Prostate gland (tissue), 2 donors: Measurements from ENCODE around the gene CFTR. TPM values are rescaled to one million over a fixed set of nuclear protein-coding genes. Genes with fewer than 3 reads are reported as not detected.

Experiments
- DNase-seq: peaks from one replicate; pipeline ENCODE4 v3.0.0-alpha.2; 2019; ENCODE audit warnings: low spot score
- H3K27ac ChIP-seq, 2 donors: fragments of 200-600 bp; sonication (generic); 2 replicates each; pipeline ENCODE4 v1.5.1; 2017 to 2019
- H3K27me3 ChIP-seq: fragments of 200-600 bp; sonication (generic); replicated peaks from 2 replicates; pipeline ENCODE4 v1.5.1; 2019; ENCODE audit not compliant: insufficient read depth
- H3K36me3 ChIP-seq, 2 donors: fragments of 200-600 bp; sonication (generic); 1 replicate in 1 of 2; 2 replicates in 1 of 2; pipeline versions ENCODE4 v1.5.1 to v1.8.1; 2017 to 2019
- H3K4me1 ChIP-seq: fragments of 200-600 bp; sonication (generic); replicated peaks from 2 replicates; pipeline ENCODE4 v1.5.1; 2019
- H3K4me3 ChIP-seq, 2 donors: fragments of 200-600 bp; sonication (generic); 2 replicates each; pipeline ENCODE4 v1.5.1; 2017 to 2019
- H3K9me3 ChIP-seq: fragments of 200-600 bp; sonication (generic); 2 replicates; pipeline ENCODE4 v1.5.1; 2017
- CTCF ChIP-seq, 4 experiments: fragments of 200-600 bp in 2 of 4; fragments of 450-650 bp in 2 of 4; sonication (generic) in 2 of 4; IDR thresholded peaks; 1 replicate in 3 of 4; 2 replicates in 1 of 4; pipeline ENCODE4 v1.5.1; 2016 to 2019; ENCODE audit warnings: antibody characterized with exemption in 4 of 4, mild to moderate bottlenecking in 2 of 4, moderate library complexity in 2 of 4
- POLR2A ChIP-seq: fragments of 450-650 bp; IDR thresholded peaks from one replicate; pipeline ENCODE4 v1.6.1; 2016; ENCODE audit warnings: antibody characterized with exemption, mild to moderate bottlenecking
- POLR2AphosphoS5 ChIP-seq: sonication (generic); formaldehyde crosslinking; IDR thresholded peaks from one replicate; pipeline ENCODE4 v1.6.1; 2017; ENCODE audit warnings: antibody characterized with exemption
- WGBS: methylation state at CpG from one replicate; pipeline ENCODE4 v1.1.5; 2018; 5-methylcytosine and 5-hydroxymethylcytosine counted together
- intact Hi-C: fragments of 100-400 bp; cut with DNase I; formaldehyde crosslinking; loops from one replicate; pipeline ENCODE4 v1.14.2; 2022
- total RNA-seq, 2 donors: library from RNA; depleted of rRNA; stranded (reverse); fragments of >200 nt; gene quantifications; one replicate each; pipeline ENCODE4 v1.1.0, GENCODE V29; 2016

The CFTR gene
- total RNA-seq, 2 donors from 2014 or later, result 2.9 to 5.6 TPM

- intact Hi-C loops, result no loop called here
- no peak overlapping the region for H3K27ac ChIP-seq
- no peak overlapping the region for H3K4me3 ChIP-seq
- no peaks in the 10 kb centered on the region for H3K9me3 ChIP-seq
- H3K27me3 ChIP-seq, result no peaks in the 10 kb centered on the region
- 88% methylated on average over 5 of the region's 5 CpGs for WGBS
- H3K4me1 ChIP-seq, result no peaks in the 10 kb centered on the region
- TF ChIP-seq CTCF (IDR thresholded peaks at IDR 0.05) (no peak), POLR2AphosphoS5 (no peak), POLR2A (no peak)
- no peaks in the 10 kb centered on the region for H3K36me3 ChIP-seq
- DNase-seq, result no peak
Measured at GRCh38 chr7:117555260-117555659, 75.4 kb downstream of the CFTR start.

GRCh38 chr7:117559391-117559790 lies 79.6 kb downstream of the CFTR start:
- Histone ChIP-seq H3K4me3 (no peak overlapping the region), H3K27me3 (no peaks in the 10 kb centered on the region), H3K27ac (no peak overlapping the region), H3K4me1 (no peaks in the 10 kb centered on the region), H3K9me3 (no peaks in the 10 kb centered on the region), H3K36me3 (no peaks in the 10 kb centered on the region)
- intact Hi-C loops, result no loop called here
- 97% methylated on average over 3 of the region's 3 CpGs for WGBS
- TF ChIP-seq POLR2AphosphoS5 (no peak), POLR2A (no peak), CTCF (IDR thresholded peaks at IDR 0.05) (no peak)
- DNase-seq, result no peak

GRCh38 chr7:117560030-117560429 lies 80.2 kb downstream of the CFTR start:
- intact Hi-C loops, result no loop called here
- H3K9me3 ChIP-seq, result no peaks in the 10 kb centered on the region
- H3K36me3 ChIP-seq, result no peaks in the 10 kb centered on the region
- TF ChIP-seq POLR2A, result no peak
- TF ChIP-seq POLR2AphosphoS5, result no peak
- no peak for TF ChIP-seq CTCF (IDR thresholded peaks at IDR 0.05)
- no peaks in the 10 kb centered on the region for H3K27me3 ChIP-seq
- no peak overlapping the region for H3K4me3 ChIP-seq
- no peak overlapping the region for H3K27ac ChIP-seq
- DNase-seq, result no peak
- H3K4me1 ChIP-seq, result no peaks in the 10 kb centered on the region

- DNase-seq, result no peak
- WGBS, result 92% methylated on average over 2 of the region's 2 CpGs
Measured at GRCh38 chr7:117562759-117563158, 82.9 kb downstream of the CFTR start.

More at GRCh38 chr7:117562759-117563158, 82.9 kb downstream of the CFTR start:
- H3K4me1 ChIP-seq, result no peaks in the 10 kb centered on the region
- TF ChIP-seq CTCF (IDR thresholded peaks at IDR 0.05) (no peak), POLR2AphosphoS5 (no peak), POLR2A (no peak)
- H3K9me3 ChIP-seq, result no peaks in the 10 kb centered on the region
- no peaks in the 10 kb centered on the region for H3K27me3 ChIP-seq
- no peak overlapping the region for H3K4me3 ChIP-seq
- intact Hi-C loops, result no loop called here
- no peak overlapping the region for H3K27ac ChIP-seq
- no peaks in the 10 kb centered on the region for H3K36me3 ChIP-seq
